Measurements from ENCODE around the gene HOXA11. TPM values are rescaled to one million over a fixed set of nuclear protein-coding genes. Genes with fewer than 3 reads are reported as not detected.

HOXA11 gene
- total and polyA plus RNA-seq, 3 donors from 2014 or later, result 0.25 to 0.96 TPM; not detected in 1

DNA sequence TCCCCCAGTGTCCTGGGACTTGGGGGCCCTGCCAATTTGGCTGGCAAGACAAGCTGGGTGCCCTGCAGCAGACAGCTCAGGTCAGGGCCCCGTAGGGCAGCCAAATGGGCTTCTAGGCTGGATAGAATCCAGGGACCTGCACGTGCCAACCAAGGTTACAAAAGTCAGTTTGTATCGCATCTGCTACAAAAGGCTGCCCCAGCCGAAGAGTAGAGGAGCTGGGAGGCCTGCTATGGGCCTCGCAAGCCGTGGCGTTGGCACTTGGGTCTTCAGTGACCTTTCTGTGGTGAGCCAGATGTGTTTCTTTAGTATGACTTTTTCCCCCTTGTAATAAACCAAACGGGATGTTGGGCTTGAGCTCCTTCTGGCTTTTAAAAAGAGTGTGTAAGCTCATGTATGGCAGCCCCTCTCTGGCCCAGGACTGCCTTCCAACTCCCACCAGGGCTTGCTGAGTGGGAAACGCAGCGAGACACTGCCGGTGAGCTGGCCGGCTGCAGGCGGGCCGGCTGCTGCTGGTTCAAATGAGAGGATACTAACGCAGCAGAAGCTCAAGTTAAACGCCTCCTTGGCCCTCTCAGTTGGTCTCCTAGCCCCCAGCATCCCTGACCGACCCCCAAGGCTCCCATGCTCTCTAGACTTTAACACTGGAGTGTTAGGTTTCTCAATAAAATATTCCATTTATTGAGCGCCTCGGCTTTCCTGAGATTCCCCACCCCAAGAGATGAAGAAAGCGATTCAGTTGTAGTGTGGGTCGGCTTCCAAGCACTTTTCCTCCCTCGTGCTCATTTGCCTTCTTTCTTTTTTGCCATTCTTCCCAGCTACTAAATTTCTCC lies 7.9 kb downstream of the HOXA11 start:
- Histone ChIP-seq H3K36me3 (ENCODE audit: low read depth, missing control alignments) (no peaks in the 10 kb centered on the region), H3K9me3 (no peaks in the 10 kb centered on the region), H3K27ac (no peak overlapping the region), H3K4me1 (peaks cover 12% of the 10 kb centered on the region), H3K4me3 (no peak overlapping the region), H3K27me3 (no peaks in the 10 kb centered on the region)
- 87 to 90% methylated on average over 19 to 22 of the region's 22 CpGs for WGBS, 2 donors
- TF ChIP-seq, protein P1, sequence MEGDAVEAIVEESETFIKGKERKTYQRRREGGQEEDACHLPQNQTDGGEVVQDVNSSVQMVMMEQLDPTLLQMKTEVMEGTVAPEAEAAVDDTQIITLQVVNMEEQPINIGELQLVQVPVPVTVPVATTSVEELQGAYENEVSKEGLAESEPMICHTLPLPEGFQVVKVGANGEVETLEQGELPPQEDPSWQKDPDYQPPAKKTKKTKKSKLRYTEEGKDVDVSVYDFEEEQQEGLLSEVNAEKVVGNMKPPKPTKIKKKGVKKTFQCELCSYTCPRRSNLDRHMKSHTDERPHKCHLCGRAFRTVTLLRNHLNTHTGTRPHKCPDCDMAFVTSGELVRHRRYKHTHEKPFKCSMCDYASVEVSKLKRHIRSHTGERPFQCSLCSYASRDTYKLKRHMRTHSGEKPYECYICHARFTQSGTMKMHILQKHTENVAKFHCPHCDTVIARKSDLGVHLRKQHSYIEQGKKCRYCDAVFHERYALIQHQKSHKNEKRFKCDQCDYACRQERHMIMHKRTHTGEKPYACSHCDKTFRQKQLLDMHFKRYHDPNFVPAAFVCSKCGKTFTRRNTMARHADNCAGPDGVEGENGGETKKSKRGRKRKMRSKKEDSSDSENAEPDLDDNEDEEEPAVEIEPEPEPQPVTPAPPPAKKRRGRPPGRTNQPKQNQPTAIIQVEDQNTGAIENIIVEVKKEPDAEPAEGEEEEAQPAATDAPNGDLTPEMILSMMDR (IDR thresholded peaks at IDR 0.05), result no peak
- TF ChIP-seq POLR2A (IDR thresholded peaks at IDR 0.05), result no peak
- DNase-seq, result no peak
- intact Hi-C loops (cut with DNase I; ENCODE audit: low total_unique reads), result no loop called here

DNA sequence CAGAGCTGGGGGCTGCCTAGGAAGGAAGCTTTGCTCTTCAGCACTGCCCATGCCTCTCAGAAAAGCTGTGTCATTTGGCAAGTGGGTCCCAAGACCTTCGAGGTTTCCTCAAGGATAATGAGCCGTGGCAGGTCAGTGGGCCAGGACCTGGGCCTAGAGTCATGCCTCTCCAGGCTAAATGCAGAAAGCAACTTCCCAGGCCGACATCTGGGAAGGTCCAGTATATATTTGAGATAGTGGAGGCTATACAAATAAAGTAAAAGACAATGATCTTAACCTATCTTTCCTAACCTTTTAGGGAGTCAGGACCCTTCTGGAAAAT lies 8.5 kb downstream of the HOXA11 start:
- intact Hi-C loops (cut with DNase I; ENCODE audit: low total_unique reads), result no loop called here
- no peaks in the 10 kb centered on the region for H3K27me3 ChIP-seq
- no peak for TF ChIP-seq POLR2A (IDR thresholded peaks at IDR 0.05)
- H3K27ac ChIP-seq, result no peak overlapping the region
- H3K36me3 ChIP-seq (ENCODE audit: low read depth, missing control alignments), result no peaks in the 10 kb centered on the region
- H3K4me3 ChIP-seq, result no peak overlapping the region
- no peak for DNase-seq
- no peaks in the 10 kb centered on the region for H3K9me3 ChIP-seq
- WGBS, 2 donors, result 69 to 79% methylated on average over 3 of the region's 3 CpGs
- peaks cover 12% of the 10 kb centered on the region for H3K4me1 ChIP-seq

DNA sequence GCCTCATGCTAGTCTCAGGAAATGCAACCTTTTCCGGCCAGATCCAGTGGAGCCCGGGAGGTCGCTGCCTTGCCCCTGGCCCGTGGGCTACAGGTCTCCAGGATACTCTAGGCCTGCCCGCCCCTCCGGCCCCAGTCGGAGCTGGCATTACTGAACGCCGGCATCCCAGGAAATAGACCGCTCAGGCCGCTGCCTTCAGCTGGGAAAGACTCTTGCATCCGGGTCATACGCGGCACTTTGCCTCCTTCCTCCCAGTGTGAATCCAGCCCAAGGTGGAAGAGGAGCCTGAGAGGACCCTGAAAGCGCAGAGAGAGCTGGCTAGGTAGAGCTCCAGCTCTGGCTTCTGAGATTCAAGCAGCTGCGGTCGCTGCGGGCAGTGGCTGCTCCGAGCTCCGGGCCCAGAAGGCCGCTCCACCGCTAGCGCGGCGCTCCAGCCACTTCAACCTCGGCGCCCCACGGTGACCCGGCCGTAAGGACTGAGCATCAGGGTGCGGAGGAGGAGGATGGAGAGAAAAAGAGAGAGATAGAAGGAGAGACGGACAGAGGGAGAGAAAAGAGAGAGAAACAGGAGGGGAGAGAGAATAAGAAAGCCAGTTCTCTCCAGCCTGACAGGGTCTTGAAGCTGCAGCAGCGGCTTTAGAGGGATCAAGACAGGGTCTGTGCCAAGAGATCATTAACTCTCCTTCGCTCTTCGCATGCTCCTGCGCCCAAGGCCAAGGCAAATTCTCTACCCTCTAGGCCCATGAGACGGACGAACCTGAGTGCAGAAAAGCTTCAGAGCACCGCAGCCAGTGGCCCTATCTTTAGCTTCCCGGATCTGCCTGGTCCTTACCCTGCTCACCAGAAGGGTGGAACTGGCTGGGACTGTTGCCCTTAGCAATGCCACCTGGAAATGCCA lies 9.2 kb downstream of the HOXA11 start:
- Histone ChIP-seq H3K9me3 (no peaks in the 10 kb centered on the region), H3K36me3 (ENCODE audit: low read depth, missing control alignments) (no peaks in the 10 kb centered on the region), H3K27me3 (no peaks in the 10 kb centered on the region), H3K4me3 (no peak overlapping the region), H3K4me1 (peaks cover 12% of the 10 kb centered on the region), H3K27ac (no peak overlapping the region)
- WGBS, 2 donors, result 33 to 45% methylated on average over 25 to 40 of the region's 40 CpGs
- intact Hi-C loops (cut with DNase I; ENCODE audit: low total_unique reads), result no loop called here
- TF ChIP-seq POLR2A (IDR thresholded peaks at IDR 0.05), result no peak
- TF ChIP-seq, protein P1 (IDR thresholded peaks at IDR 0.05), result no peak
- DNase-seq, result no peak

DNA sequence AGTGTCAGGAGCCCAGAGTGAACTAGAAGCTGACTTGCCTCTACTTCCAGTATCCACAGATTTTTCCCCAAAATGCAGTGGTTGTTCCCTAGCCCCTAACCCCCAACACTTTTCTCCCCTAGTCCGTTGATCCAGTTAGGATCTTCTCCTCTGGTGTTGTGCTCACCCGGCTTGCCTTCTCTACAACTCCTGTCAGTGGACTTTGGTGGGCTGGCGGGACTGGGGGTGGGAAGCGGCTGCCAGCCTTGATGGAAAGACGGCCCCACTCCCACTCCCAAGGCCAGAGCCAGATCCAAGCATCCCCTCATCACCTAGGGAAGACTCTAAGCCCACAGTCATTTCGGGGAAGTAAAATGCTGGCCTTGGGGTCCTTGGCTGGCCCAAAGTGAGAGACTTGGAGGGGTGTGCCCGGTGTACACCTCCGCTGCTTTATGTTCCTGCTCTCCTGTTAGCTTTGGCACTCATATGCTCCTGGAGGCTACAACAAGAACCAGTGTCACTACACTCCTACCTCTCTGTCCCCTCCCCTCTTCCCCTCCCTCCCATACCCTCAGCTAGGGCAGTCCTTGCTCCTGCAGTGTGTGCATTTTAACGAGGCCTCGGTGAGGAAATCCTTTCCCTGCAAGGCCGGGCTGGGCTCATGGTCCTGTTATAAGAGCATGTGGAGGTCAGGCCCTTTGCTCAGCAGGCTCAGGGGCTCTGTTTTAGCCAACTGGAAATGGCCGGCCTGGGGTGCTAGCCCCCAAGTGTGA lies 10.0 kb downstream of the HOXA11 start:
- Histone ChIP-seq H3K36me3 (ENCODE audit: low read depth, missing control alignments) (no peaks in the 10 kb centered on the region), H3K4me3 (no peak overlapping the region), H3K9me3 (no peaks in the 10 kb centered on the region), H3K27ac (no peak overlapping the region), H3K27me3 (no peaks in the 10 kb centered on the region), H3K4me1 (peaks cover 12% of the 10 kb centered on the region)
- TF ChIP-seq, protein P1 (IDR thresholded peaks at IDR 0.05), result no peak
- TF ChIP-seq POLR2A (IDR thresholded peaks at IDR 0.05), result no peak
- intact Hi-C loops (cut with DNase I; ENCODE audit: low total_unique reads), result no loop called here
- WGBS, 2 donors, result 48 to 54% methylated on average over 11 to 12 of the region's 12 CpGs
- no peak for DNase-seq
